ACC112 (cell line): ENCODE measurements around the gene SAA1.

Source experiments
- H2AFZ ChIP-seq: fragments of 200-600 bp; sonication (generic); one replicate; pipeline ENCODE4 v1.6.0; 2017; ENCODE audit warnings: antibody characterized with exemption, low read length; ENCODE audit not compliant: unreplicated experiment
- H3K27ac ChIP-seq: fragments of 200-600 bp; sonication (generic); 2 replicates; pipeline ENCODE4 v1.5.1; 2014; ENCODE audit warnings: low read depth, mild to moderate bottlenecking, antibody characterized with exemption, low read length, moderate library complexity
- H3K27me3 ChIP-seq: fragments of 200-600 bp; sonication (generic); 2 replicates; pipeline ENCODE4 v1.6.1; 2014; ENCODE audit warnings: mild to moderate bottlenecking, antibody characterized with exemption, low read length, moderate library complexity, mixed read lengths; ENCODE audit not compliant: insufficient read depth
- H3K36me3 ChIP-seq: fragments of 200-600 bp; sonication (generic); 2 replicates; pipeline ENCODE4 v1.6.1; 2016; ENCODE audit warnings: mild to moderate bottlenecking, antibody characterized with exemption, low read length, moderate library complexity, mixed read lengths; ENCODE audit not compliant: insufficient read depth
- H3K4me1 ChIP-seq: fragments of 200-600 bp; sonication (generic); one replicate; pipeline ENCODE4 v1.6.1; 2016; ENCODE audit warnings: low read length, mixed read lengths; ENCODE audit not compliant: insufficient read depth, unreplicated experiment, control insufficient read depth
- H3K4me3 ChIP-seq: fragments of 200-600 bp; sonication (generic); 2 replicates; pipeline ENCODE4 v1.5.1; 2014; ENCODE audit warnings: mild to moderate bottlenecking, low read depth, low read length
- H3K79me2 ChIP-seq: fragments of 200-600 bp; sonication (generic); one replicate; pipeline ENCODE4 v1.6.0; 2016; ENCODE audit warnings: low read length; ENCODE audit not compliant: control insufficient read depth, unreplicated experiment, insufficient read depth

SAA1 gene

DNA sequence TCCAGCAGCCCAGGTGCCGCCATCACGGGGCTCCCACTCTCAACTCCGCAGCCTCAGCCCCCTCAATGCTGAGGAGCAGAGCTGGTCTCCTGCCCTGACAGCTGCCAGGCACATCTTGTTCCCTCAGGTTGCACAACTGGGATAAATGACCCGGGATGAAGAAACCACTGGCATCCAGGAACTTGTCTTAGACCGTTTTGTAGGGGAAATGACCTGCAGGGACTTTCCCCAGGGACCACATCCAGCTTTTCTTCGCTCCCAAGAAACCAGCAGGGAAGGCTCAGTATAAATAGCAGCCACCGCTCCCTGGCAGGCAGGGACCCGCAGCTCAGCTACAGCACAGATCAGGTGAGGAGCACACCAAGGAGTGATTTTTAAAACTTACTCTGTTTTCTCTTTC lies at the start of gene SAA1:
Gene SAA1 (plus strand): TSS at position 316 of the 400 bp plus-strand sequence. CDS start 624 bp downstream, outside the sequence.
- Histone ChIP-seq H3K4me1 (no peaks in the 10 kb centered on the region), H3K79me2 (no peaks in the 10 kb centered on the region), H3K27me3 (peaks cover 10% of the 10 kb centered on the region), H2AFZ (no peak within 1 kb of the TSS), H3K27ac (no peak within 1 kb of the TSS), H3K36me3 (no peaks in the 10 kb centered on the region), H3K4me3 (no peak within 1 kb of the TSS)

DNA sequence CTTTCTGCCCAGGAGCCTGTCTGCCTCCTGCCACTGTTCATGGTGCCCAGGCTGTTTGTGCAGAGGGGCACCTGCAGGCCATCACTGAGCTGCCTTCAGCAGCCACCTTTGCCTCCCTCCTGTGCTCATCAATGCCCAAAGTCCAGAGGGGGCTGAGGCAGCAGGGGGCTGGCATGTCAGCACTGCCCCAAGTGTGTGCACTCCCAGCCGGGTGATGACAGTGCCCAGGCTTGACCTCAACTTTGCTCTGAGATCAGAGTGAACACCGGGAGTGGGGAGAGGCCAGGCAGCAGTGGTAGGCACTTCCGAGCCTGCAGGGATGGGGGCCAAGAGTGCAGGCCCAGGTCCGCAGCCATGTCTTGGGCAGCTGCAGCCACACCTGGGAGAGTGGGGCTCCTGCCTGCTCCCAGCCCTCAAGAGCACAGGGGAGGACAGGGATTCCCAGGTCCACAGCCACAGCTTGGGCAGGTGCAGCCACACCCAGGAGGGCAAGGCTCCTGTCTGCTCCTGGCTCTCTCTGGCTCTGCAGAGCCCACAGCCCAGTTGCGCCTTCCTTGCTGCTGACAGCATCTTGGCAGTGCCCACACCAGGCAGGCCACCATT lies 44.7 kb upstream of the SAA1 start:
- peaks cover 46% of the 10 kb centered on the region for H3K27me3 ChIP-seq
- H3K4me3 ChIP-seq, result no peak overlapping the region
- no peaks in the 10 kb centered on the region for H3K4me1 ChIP-seq
- H2AFZ ChIP-seq, result no peak overlapping the region
- no peaks in the 10 kb centered on the region for H3K36me3 ChIP-seq
- H3K27ac ChIP-seq, result no peak overlapping the region
- no peaks in the 10 kb centered on the region for H3K79me2 ChIP-seq

GRCh38 chr11:18222814-18223421 lies 43.1 kb upstream of the SAA1 start:
- no peak overlapping the region for H2AFZ ChIP-seq
- H3K4me1 ChIP-seq, result no peaks in the 10 kb centered on the region
- H3K79me2 ChIP-seq, result no peaks in the 10 kb centered on the region
- H3K4me3 ChIP-seq, result no peak overlapping the region
- no peaks in the 10 kb centered on the region for H3K36me3 ChIP-seq
- H3K27ac ChIP-seq, result no peak overlapping the region
- H3K27me3 ChIP-seq, result peaks cover 45% of the 10 kb centered on the region

DNA sequence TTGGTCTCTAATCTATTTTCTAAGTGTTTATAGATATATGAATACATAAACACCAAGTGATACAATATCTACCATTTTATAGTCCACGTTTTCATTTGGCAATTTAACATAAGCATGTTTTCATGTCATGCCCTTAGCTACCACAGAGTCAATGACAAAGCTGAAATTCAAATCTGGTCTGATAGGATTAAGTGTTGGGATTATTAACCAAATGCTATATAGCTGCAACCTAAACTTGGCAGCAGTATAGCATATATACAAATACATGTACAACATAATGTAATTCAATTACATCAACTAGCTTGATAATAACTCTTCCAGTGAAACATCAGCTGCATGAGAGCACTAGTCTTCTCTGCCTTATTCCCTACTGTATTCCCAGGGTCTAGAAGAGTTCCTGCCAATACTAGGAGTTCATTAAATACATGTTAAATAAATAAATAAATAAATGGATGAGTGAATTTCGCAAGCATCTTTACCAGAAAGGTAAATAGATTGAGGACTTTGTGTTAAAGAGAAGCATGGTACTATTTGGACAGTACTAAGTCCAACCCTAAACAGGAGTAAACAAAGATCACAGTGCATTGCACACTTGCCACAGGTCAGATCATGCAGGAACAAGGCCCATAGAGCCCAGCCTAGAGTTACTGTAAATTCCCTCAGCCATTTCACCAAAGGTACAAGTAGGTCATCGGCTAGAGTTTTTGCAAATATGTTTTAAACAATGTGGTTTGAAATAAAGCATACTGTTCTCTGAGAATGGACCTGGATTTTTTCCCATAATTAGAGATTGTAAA lies 42.3 kb upstream of the SAA1 start:
- no peak overlapping the region for H3K27ac ChIP-seq
- no peaks in the 10 kb centered on the region for H3K79me2 ChIP-seq

DNA sequence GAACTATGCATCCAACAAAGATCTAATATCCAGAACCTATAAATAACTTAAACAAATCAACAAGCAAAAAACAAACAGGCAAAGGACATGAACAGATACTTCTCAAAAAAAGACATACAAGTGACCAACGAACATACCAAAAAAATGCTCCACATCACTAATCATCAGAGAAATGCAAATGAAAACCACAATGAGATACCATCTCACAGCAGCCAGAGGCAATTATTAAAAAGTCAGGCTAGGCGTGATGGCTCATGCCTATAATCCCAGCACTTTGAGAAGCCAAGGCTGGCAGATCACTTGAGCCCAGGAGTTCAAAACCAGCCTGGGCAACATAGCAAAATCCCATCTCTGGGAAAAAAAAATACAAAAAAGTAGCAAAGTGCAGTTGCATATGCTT lies 40.2 kb upstream of the SAA1 start:
- H3K4me1 ChIP-seq, result no peaks in the 10 kb centered on the region
- H3K27ac ChIP-seq, result no peak overlapping the region
- H3K36me3 ChIP-seq, result no peaks in the 10 kb centered on the region
- peaks cover 31% of the 10 kb centered on the region for H3K27me3 ChIP-seq
- no peak overlapping the region for H3K4me3 ChIP-seq
- no peaks in the 10 kb centered on the region for H3K79me2 ChIP-seq
- H2AFZ ChIP-seq, result no peak overlapping the region

More for the DNA sequence above, 42.3 kb upstream of the SAA1 start:
- Histone ChIP-seq H3K4me3 (no peak overlapping the region), H2AFZ (no peak overlapping the region), H3K4me1 (no peaks in the 10 kb centered on the region), H3K27me3 (peaks cover 42% of the 10 kb centered on the region), H3K36me3 (no peaks in the 10 kb centered on the region)

DNA sequence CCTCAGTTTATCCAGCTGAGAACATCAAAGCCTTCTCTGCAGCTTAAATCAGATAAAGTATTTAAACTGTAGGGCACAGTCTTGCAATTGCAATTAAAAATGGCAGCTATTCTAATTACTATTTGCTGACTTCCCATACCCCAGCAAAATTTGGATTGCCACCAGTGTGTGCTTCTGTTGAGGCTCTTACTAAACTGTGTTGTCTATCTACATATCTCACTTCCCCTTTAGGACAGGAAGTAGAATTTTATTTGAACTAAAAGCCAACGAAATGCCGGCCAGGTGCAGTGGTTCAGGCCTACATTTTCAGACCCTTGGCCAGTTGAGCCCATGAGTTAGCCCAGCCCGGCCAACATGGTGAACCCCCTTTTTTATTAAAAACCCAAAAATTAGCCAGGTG lies 36.6 kb upstream of the SAA1 start:
- no peak overlapping the region for H3K27ac ChIP-seq
- no peaks in the 10 kb centered on the region for H3K4me1 ChIP-seq
- peaks cover 36% of the 10 kb centered on the region for H3K27me3 ChIP-seq
- no peak overlapping the region for H3K4me3 ChIP-seq
- H3K36me3 ChIP-seq, result no peaks in the 10 kb centered on the region
- H2AFZ ChIP-seq, result no peak overlapping the region
- H3K79me2 ChIP-seq, result no peaks in the 10 kb centered on the region

DNA sequence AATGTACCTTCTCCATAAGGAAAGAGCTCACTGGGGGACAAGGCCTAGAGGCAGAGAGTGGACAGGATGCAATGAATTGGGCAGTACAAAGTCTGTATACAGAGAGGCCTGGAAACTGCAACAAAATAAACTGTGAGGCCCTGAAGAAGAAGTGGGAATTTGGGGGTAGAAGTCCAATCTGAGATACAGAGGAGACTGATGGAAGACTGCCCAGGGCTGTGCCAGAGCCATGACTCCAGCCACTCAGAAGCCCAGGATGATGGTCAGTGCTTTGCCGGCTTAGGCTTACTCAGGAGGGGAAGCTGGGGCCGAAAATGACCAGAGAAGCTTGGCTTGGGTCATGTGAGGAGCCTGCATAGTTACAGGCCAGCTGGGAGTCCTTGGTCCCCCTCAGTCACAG lies 35.2 kb upstream of the SAA1 start:
- H3K36me3 ChIP-seq, result no peaks in the 10 kb centered on the region
- H3K27ac ChIP-seq, result no peak overlapping the region
- H3K4me1 ChIP-seq, result no peaks in the 10 kb centered on the region
- H3K4me3 ChIP-seq, result no peak overlapping the region
- H2AFZ ChIP-seq, result no peak overlapping the region
- H3K79me2 ChIP-seq, result no peaks in the 10 kb centered on the region
- peaks cover 37% of the 10 kb centered on the region for H3K27me3 ChIP-seq

GRCh38 chr11:18233912-18234311 lies 32.2 kb upstream of the SAA1 start:
- H3K27ac ChIP-seq, result no peak overlapping the region
- no peaks in the 10 kb centered on the region for H3K79me2 ChIP-seq
- no peak overlapping the region for H3K4me3 ChIP-seq
- H3K4me1 ChIP-seq, result no peaks in the 10 kb centered on the region
- H2AFZ ChIP-seq, result no peak overlapping the region
- H3K36me3 ChIP-seq, result no peaks in the 10 kb centered on the region
- H3K27me3 ChIP-seq, result peaks cover 29% of the 10 kb centered on the region

DNA sequence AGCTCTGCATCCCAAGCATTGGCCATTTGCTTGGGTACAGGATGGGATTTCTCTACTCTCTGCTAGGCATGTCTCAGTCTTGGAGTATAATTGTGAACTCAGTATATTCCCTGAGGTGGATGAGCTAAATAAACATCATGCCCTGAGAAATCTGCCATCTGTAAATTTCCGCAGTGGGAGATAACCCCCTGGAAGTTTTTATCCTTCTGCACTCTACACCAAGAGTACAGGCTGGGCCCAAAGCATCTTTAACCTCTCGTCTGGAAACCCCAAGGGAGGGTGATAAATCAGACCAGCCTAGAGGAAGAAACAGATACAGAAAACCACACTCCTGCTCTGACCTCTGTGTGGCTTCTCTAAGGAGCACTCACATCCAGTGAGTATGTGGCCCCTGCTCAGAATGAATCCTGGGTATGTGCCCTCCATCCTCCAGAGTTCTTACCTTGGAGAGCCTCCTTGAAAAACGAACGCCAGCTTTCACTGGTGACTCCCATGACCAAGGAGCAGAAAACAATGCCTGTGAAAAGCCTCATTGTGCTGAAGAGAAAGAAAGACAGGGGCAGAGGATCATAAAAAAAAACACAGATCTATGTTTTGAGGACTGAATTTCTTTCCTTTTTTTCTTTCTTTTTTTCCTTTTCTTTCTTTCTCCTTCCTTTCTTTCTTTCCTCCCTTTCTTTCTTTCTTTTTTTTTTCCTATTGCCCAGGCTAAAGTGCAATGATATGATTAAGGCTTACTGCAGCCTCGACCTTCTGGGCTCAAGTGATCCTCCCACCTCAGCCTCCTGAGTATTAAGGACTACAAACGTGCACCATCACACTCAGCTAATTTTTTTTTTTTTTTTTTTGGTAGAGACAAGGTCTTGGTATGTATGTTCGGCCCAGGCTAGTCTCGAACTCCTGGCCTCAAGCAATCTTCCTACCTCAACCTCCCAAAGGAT lies 30.4 kb upstream of the SAA1 start:
- Histone ChIP-seq H3K27ac (no peak overlapping the region), H2AFZ (no peak overlapping the region), H3K4me3 (no peak overlapping the region)

DNA sequence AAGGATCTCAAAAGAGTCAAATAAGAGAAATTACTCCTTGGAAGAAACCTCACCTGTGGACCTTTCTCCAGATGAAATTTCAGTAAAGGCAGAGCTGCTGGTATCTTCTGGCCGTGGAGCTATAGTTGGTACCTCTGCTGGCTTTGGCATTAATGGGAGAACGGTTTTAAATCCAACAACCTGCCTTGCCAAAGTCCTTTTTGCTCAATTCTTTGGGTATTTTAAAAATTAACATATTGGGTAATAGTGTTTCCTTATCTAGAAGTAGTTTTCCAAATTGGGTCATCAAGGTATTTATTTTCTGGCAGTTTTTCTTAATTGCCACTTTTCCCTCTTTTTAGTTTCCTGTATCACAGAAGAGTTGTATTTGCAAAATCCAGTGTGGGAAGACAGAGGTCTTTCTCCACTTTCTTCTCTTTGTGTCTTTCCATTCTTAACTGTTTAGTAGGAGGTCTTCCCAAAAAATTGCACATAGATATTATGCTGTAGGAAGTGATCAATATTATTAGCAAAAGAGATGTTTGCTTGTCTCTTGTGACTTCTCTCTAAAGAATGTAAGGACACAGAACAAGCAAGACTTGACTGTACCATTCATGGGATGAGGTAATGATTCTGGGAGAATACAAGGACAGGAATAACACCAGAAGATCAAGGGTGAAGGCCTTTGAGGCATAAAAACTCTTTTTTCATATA lies 29.3 kb upstream of the SAA1 start, which contains the start of gene SAA4:
Gene SAA4 (minus strand): TSS at position 139 of the 693 bp plus-strand sequence. CDS start 876 bp downstream, outside the sequence.
- Histone ChIP-seq H3K27me3 (peaks cover 46% of the 10 kb centered on the region), H3K79me2 (no peaks in the 10 kb centered on the region), H3K4me1 (no peaks in the 10 kb centered on the region), H3K36me3 (no peaks in the 10 kb centered on the region), H3K4me3 (no peak within 1 kb of the TSS), H2AFZ (no peak within 1 kb of the TSS), H3K27ac (no peak within 1 kb of the TSS)

More for the DNA sequence above, 30.4 kb upstream of the SAA1 start:
- H3K36me3 ChIP-seq, result no peaks in the 10 kb centered on the region
- H3K79me2 ChIP-seq, result no peaks in the 10 kb centered on the region
- H3K27me3 ChIP-seq, result peaks cover 41% of the 10 kb centered on the region
- H3K4me1 ChIP-seq, result no peaks in the 10 kb centered on the region
